HepG2 (cell line): ENCODE results near the gene TAF6L. TPM values are rescaled to one million over a fixed set of nuclear protein-coding genes. Genes with fewer than 3 reads are reported as not detected.

ENCODE experiments used
- CCAR2 ChIP-seq: fragments of 200-400 bp; formaldehyde crosslinking; optimal IDR thresholded peaks from 2 replicates; pipeline ENCODE3; 2018; ENCODE audit warnings: low read depth, mild to moderate bottlenecking, low read length, moderate library complexity
- DZIP1 ChIP-seq: sonication (generic); formaldehyde crosslinking; IDR thresholded peaks from 2 replicates; pipeline ENCODE4 v1.5.0; 2020; ENCODE audit warnings: mild to moderate bottlenecking, missing genetic modification reagents
- HMGA1 ChIP-seq: sonication (generic); formaldehyde crosslinking; conservative IDR thresholded peaks from 2 replicates; pipeline ENCODE4 v1.4.0; 2020; ENCODE audit warnings: missing genetic modification reagents
- KDM4B ChIP-seq: sonication (generic); formaldehyde crosslinking; IDR thresholded peaks from 2 replicates; pipeline ENCODE4 v1.4.0; 2020; ENCODE audit warnings: missing genetic modification reagents
- NFKBIZ ChIP-seq: IDR thresholded peaks from 2 replicates; pipeline ENCODE4 v1.6.1; 2018; ENCODE audit warnings: missing genetic modification reagents, missing compliant biosample characterization
- SNAPC2 ChIP-seq: sonication (generic); formaldehyde crosslinking; IDR thresholded peaks from 2 replicates; pipeline ENCODE4 v1.8.1; 2022; ENCODE audit warnings: mild to moderate bottlenecking, missing genetic modification reagents
- ZFP82 ChIP-seq: sonication (generic); formaldehyde crosslinking; IDR thresholded peaks from 2 replicates; pipeline ENCODE4 v1.5.1; 2020; ENCODE audit warnings: mild to moderate bottlenecking, missing genetic modification reagents, borderline replicate concordance
- ZNF343 ChIP-seq: sonication (generic); formaldehyde crosslinking; IDR thresholded peaks from 2 replicates; pipeline ENCODE4 v1.4.0; 2020; ENCODE audit warnings: mild to moderate bottlenecking, missing genetic modification reagents
- ZNF484 ChIP-seq: sonication (generic); formaldehyde crosslinking; IDR thresholded peaks from 2 replicates; pipeline ENCODE4 v1.5.1; 2020; ENCODE audit warnings: mild to moderate bottlenecking, low read depth, missing genetic modification reagents, borderline replicate concordance
- ZNF644 ChIP-seq: IDR thresholded peaks from 2 replicates; pipeline ENCODE4 v1.6.1; 2016; ENCODE audit warnings: low read depth
- polyA plus RNA-seq, 8 experiments: library from polyadenylated mRNA; depleted of rRNA in 3 of 8; stranded (reverse) in 7 of 8; unstranded in 1 of 8; fragments of >200 nt; fragmentation: Illumina TruSeq in 4 of 8; extraction: Trizol in 4 of 8; gene quantifications; 2 replicates each; pipeline versions ENCODE4 v1.2.1 to v1.2.3, GENCODE V29; 2011 to 2016; ENCODE audit warnings: low read depth in 4 of 8, missing spikeins in 1 of 8, mixed read lengths in 1 of 8; ENCODE audit not compliant: insufficient read depth in 1 of 8
- total RNA-seq, 5 experiments: library from RNA; depleted of rRNA; stranded (reverse); fragments of >200 nt; fragmentation: Illumina TruSeq; extraction: Trizol; gene quantifications; 2 replicates each; pipeline ENCODE4 v1.2.3, GENCODE V29; 2016; ENCODE audit warnings: low read depth in 1 of 5
- TF ChIP-seq, protein P1 (sequence below): sonication (generic); formaldehyde crosslinking; conservative IDR thresholded peaks from 2 replicates; pipeline ENCODE4 v1.5.0; 2020; ENCODE audit warnings: missing genetic modification reagents
- TF ChIP-seq, protein P2 (sequence below), 2 experiments: IDR thresholded peaks; 2 replicates each; pipeline ENCODE4 v1.6.1; 2011 to 2012; ENCODE audit warnings: low read length in 2 of 2, borderline replicate concordance in 1 of 2, low read depth in 1 of 2, mild to moderate bottlenecking in 1 of 2, moderate library complexity in 1 of 2
- TF ChIP-seq, protein P3 (sequence below): sonication (generic); formaldehyde crosslinking; IDR thresholded peaks from 2 replicates; pipeline ENCODE4 v1.9.0; 2021; ENCODE audit warnings: mild to moderate bottlenecking, missing genetic modification reagents

TAF6L gene
- total and polyA plus RNA-seq, 2 of the 13 experiments (the other 11 are each of a cell fraction or from before 2014, with no cell fraction given), result 12.6 to 19.4 TPM

GRCh38 chr11:62787005-62787759 lies 16.0 kb downstream of the TAF6L start, which contains the start of gene TMEM179B (continued):
- TF ChIP-seq NFKBIZ (CRISPR knock-in tag) (0 out of 2 replicates have a peak, but pooled peaks have one; percentile 62), KDM4B (no peak; the same call in 1 of the 2 replicates), ZNF484 (CRISPR knock-in tag) (no peak), DZIP1 (CRISPR knock-in tag) (no peak), ZNF644 (no peak), CCAR2 (no peak), ZFP82 (CRISPR knock-in tag) (no peak), HMGA1 (CRISPR knock-in tag) (no peak), SNAPC2 (CRISPR knock-in tag) (peak; percentile 96), ZNF343 (CRISPR knock-in tag) (peak; percentile 84; the same call in 1 of the 2 replicates)
- TF ChIP-seq, protein P1, sequence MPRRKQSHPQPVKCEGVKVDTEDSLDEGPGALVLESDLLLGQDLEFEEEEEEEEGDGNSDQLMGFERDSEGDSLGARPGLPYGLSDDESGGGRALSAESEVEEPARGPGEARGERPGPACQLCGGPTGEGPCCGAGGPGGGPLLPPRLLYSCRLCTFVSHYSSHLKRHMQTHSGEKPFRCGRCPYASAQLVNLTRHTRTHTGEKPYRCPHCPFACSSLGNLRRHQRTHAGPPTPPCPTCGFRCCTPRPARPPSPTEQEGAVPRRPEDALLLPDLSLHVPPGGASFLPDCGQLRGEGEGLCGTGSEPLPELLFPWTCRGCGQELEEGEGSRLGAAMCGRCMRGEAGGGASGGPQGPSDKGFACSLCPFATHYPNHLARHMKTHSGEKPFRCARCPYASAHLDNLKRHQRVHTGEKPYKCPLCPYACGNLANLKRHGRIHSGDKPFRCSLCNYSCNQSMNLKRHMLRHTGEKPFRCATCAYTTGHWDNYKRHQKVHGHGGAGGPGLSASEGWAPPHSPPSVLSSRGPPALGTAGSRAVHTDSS (CRISPR knock-in tag), result 0 out of 2 replicates have a peak, but pooled peaks have one; percentile 14
- TF ChIP-seq, protein P2, sequence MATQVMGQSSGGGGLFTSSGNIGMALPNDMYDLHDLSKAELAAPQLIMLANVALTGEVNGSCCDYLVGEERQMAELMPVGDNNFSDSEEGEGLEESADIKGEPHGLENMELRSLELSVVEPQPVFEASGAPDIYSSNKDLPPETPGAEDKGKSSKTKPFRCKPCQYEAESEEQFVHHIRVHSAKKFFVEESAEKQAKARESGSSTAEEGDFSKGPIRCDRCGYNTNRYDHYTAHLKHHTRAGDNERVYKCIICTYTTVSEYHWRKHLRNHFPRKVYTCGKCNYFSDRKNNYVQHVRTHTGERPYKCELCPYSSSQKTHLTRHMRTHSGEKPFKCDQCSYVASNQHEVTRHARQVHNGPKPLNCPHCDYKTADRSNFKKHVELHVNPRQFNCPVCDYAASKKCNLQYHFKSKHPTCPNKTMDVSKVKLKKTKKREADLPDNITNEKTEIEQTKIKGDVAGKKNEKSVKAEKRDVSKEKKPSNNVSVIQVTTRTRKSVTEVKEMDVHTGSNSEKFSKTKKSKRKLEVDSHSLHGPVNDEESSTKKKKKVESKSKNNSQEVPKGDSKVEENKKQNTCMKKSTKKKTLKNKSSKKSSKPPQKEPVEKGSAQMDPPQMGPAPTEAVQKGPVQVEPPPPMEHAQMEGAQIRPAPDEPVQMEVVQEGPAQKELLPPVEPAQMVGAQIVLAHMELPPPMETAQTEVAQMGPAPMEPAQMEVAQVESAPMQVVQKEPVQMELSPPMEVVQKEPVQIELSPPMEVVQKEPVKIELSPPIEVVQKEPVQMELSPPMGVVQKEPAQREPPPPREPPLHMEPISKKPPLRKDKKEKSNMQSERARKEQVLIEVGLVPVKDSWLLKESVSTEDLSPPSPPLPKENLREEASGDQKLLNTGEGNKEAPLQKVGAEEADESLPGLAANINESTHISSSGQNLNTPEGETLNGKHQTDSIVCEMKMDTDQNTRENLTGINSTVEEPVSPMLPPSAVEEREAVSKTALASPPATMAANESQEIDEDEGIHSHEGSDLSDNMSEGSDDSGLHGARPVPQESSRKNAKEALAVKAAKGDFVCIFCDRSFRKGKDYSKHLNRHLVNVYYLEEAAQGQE (IDR thresholded peaks at IDR 0.05; ENCODE audit: borderline replicate concordance in 1 of 2, low read depth in 1 of 2, low read length in 2 of 2), result peak in 1 of 2 experiments; percentile 41; a peak in 1 of 4 replicates
- TF ChIP-seq, protein P3, sequence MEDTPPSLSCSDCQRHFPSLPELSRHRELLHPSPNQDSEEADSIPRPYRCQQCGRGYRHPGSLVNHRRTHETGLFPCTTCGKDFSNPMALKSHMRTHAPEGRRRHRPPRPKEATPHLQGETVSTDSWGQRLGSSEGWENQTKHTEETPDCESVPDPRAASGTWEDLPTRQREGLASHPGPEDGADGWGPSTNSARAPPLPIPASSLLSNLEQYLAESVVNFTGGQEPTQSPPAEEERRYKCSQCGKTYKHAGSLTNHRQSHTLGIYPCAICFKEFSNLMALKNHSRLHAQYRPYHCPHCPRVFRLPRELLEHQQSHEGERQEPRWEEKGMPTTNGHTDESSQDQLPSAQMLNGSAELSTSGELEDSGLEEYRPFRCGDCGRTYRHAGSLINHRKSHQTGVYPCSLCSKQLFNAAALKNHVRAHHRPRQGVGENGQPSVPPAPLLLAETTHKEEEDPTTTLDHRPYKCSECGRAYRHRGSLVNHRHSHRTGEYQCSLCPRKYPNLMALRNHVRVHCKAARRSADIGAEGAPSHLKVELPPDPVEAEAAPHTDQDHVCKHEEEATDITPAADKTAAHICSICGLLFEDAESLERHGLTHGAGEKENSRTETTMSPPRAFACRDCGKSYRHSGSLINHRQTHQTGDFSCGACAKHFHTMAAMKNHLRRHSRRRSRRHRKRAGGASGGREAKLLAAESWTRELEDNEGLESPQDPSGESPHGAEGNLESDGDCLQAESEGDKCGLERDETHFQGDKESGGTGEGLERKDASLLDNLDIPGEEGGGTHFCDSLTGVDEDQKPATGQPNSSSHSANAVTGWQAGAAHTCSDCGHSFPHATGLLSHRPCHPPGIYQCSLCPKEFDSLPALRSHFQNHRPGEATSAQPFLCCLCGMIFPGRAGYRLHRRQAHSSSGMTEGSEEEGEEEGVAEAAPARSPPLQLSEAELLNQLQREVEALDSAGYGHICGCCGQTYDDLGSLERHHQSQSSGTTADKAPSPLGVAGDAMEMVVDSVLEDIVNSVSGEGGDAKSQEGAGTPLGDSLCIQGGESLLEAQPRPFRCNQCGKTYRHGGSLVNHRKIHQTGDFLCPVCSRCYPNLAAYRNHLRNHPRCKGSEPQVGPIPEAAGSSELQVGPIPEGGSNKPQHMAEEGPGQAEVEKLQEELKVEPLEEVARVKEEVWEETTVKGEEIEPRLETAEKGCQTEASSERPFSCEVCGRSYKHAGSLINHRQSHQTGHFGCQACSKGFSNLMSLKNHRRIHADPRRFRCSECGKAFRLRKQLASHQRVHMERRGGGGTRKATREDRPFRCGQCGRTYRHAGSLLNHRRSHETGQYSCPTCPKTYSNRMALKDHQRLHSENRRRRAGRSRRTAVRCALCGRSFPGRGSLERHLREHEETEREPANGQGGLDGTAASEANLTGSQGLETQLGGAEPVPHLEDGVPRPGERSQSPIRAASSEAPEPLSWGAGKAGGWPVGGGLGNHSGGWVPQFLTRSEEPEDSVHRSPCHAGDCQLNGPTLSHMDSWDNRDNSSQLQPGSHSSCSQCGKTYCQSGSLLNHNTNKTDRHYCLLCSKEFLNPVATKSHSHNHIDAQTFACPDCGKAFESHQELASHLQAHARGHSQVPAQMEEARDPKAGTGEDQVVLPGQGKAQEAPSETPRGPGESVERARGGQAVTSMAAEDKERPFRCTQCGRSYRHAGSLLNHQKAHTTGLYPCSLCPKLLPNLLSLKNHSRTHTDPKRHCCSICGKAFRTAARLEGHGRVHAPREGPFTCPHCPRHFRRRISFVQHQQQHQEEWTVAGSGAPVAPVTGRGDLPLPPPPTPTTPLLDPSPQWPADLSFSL (CRISPR knock-in tag), result peak; percentile 58; the same call in 1 of the 2 replicates
